ENCODE data around the gene GLIPR1.

Gene GLIPR1

DNA sequence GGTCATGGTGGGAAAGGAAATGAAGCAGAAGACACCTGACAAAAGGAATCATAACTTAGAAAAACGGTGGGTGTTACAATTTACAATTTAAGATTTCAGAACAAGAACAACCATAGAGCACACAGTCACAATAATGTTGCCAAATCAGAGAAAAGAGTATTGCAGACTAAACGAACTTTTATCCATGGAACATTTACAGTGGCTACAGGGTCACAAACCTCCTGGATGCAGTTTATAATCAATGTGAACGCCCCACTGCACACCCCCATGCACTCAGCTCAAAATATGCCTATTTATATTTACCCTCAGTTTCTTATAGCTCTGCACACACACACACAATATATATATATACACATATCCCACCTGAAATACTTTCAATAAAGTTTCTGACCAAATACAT is 22.9 kb downstream of the GLIPR1 start:
- DNase-seq (ENCODE audit: low read depth, low spot score) = no peak
- TF ChIP-seq, protein P1, sequence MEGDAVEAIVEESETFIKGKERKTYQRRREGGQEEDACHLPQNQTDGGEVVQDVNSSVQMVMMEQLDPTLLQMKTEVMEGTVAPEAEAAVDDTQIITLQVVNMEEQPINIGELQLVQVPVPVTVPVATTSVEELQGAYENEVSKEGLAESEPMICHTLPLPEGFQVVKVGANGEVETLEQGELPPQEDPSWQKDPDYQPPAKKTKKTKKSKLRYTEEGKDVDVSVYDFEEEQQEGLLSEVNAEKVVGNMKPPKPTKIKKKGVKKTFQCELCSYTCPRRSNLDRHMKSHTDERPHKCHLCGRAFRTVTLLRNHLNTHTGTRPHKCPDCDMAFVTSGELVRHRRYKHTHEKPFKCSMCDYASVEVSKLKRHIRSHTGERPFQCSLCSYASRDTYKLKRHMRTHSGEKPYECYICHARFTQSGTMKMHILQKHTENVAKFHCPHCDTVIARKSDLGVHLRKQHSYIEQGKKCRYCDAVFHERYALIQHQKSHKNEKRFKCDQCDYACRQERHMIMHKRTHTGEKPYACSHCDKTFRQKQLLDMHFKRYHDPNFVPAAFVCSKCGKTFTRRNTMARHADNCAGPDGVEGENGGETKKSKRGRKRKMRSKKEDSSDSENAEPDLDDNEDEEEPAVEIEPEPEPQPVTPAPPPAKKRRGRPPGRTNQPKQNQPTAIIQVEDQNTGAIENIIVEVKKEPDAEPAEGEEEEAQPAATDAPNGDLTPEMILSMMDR (IDR thresholded peaks at IDR 0.05; ENCODE audit: low read depth, low read length) = no peak
- H3K4me3 ChIP-seq (ENCODE audit: low read depth, low read length) = no peak overlapping the region
- in situ Hi-C loops (cut with HindIII; ENCODE audit: low sequenced_read_pairs) = no loop called here

DNA sequence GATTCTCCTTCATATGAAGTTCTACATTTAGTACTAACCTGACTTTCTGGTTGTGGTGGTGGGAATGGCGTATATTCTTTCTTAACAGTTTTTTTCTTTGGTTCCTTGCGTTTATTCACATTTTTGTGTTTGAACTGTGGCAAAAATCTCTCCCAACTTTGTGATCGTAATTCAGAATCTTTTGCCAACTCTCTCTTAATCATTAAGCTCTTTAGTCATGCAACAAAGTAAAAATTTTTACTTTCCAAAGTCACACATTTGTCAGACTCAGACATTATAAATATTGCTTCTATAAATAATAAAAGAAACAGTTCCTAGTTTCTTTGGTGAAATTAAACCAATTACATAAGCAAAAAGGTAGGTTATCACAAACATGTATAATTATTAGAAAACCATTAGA is 23.3 kb downstream of the GLIPR1 start:
- no peak for DNase-seq (ENCODE audit: low read depth, low spot score)
- in situ Hi-C loops (cut with HindIII; ENCODE audit: low sequenced_read_pairs) = no loop called here
- H3K4me3 ChIP-seq (ENCODE audit: low read depth, low read length) = no peak overlapping the region
- TF ChIP-seq, protein P1 (IDR thresholded peaks at IDR 0.05; ENCODE audit: low read depth, low read length) = no peak

DNA sequence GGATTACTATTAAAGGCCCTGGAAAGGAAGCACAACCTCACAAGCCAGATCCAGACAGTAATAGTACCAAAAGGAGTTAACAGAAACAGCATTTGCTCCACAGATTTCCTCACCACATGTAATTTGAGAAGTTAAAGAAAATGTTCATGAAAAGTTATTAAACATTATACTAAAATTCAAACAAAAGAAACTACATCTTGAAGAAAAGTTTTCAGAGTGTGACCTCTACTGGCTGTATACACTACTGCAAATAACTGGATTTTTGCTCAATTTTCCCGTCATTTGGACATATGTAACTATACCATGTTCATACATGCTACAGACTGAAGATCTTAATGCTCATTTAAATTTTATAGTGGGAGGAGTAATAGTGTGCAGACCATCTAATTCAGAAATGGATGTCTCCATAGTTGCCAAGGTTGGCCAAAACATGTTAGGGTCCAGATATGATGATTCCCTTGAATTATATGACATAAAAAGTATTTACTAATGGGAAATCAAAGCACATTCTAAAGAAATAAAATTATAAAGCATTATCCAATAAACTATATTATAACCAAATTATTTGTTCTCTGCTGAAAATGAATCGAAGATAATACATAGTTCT is 25.3 kb downstream of the GLIPR1 start:
- TF ChIP-seq, protein P1 (IDR thresholded peaks at IDR 0.05; ENCODE audit: low read depth, low read length) = peak; percentile 60
- DNase-seq (ENCODE audit: low read depth, low spot score) = peak; percentile 61
- H3K4me3 ChIP-seq (ENCODE audit: low read depth, low read length) = no peak overlapping the region
- in situ Hi-C loops (cut with HindIII; ENCODE audit: low sequenced_read_pairs) = no loop called here

DNA sequence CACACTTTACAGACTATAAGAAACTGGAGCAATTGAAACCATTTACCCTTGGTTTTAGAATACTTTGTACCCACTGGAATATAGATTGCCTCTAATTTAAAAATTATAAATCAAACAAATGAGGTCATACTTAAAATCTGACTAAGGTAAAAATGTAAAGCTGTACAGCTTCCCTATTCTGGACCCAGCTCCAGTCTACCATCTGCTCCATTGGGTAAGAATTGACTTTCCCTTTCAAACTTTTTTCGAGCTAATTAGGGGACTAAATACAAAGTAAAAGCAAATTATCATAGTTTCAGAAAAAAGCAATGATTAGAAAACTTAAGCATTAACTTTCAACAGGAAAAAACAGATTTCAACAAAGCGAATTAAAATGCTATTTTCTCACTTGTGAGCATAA is 26.5 kb downstream of the GLIPR1 start:
- H3K4me3 ChIP-seq (ENCODE audit: low read depth, low read length) = no peak overlapping the region
- TF ChIP-seq, protein P1 (IDR thresholded peaks at IDR 0.05; ENCODE audit: low read depth, low read length) = no peak
- DNase-seq (ENCODE audit: low read depth, low spot score) = no peak
- in situ Hi-C loops (cut with HindIII; ENCODE audit: low sequenced_read_pairs) = no loop called here

DNA sequence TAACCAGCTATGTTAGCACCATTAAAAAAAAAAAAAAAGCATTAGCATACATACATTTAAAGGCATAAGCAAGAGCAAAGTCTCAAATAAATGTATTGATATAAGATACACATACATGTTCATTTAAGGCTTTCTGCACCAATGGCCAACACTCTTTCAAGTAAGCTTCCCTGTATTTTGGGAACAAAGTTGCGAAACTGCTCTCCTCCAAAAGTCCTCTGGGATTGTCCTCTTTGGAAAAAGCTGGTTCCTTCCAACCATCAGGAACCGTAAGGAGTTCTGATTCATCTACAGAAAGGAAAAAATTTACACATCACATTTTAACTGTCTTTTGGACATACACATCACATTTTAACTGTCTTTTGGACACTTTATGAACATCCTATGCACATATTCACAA is 27.6 kb downstream of the GLIPR1 start:
- H3K4me3 ChIP-seq (ENCODE audit: low read depth, low read length) = no peak overlapping the region
- TF ChIP-seq, protein P1 (IDR thresholded peaks at IDR 0.05; ENCODE audit: low read depth, low read length) = no peak
- no peak for DNase-seq (ENCODE audit: low read depth, low spot score)
- in situ Hi-C loops (cut with HindIII; ENCODE audit: low sequenced_read_pairs) = no loop called here

DNA sequence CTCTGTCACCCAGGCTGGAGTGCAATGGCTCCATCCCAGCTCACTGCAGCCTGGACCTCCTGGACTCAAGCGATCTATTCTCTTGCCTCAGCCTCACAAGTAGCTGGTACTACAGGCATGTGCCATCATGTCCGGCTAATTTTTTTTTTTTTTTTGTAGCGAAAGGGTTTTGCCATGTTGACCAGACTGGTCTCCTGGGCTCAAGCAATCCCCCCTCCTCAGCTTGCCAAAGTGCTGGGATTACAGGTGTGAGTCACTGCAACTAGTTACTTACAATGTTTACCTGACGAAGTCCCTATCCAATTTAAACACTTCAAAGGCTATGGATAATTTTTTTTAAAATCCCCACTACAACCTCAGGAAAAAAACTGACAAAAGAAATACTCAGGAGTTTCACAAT is 29.1 kb downstream of the GLIPR1 start:
- in situ Hi-C loops (cut with HindIII; ENCODE audit: low sequenced_read_pairs) = no loop called here
- DNase-seq (ENCODE audit: low read depth, low spot score) = no peak
- H3K4me3 ChIP-seq (ENCODE audit: low read depth, low read length) = no peak overlapping the region
- TF ChIP-seq, protein P1 (IDR thresholded peaks at IDR 0.05; ENCODE audit: low read depth, low read length) = no peak
